ENCODE data around the gene RIC8A.

DNA sequence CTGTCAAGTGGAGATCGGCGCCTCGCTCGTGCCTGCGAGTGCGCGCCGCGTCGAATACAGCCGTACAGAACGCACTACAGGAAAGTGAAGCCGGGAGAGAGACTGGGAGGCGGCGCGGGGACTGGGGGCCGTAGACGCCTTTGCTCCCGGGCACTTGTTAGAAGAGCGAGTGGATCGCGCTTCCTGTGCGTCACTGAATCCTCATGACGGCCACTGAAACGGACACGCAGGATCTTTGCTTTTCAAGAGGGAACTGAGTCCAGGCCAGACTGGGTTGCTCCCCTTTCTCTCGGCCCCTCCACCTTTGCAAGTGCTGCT lies 314 bp downstream of the RIC8A start:
- TF ChIP-seq GABPA (tag; conservative IDR thresholded peaks at IDR 0.05; ENCODE audit: low read depth), result no peak
- TF ChIP-seq, protein P1, sequence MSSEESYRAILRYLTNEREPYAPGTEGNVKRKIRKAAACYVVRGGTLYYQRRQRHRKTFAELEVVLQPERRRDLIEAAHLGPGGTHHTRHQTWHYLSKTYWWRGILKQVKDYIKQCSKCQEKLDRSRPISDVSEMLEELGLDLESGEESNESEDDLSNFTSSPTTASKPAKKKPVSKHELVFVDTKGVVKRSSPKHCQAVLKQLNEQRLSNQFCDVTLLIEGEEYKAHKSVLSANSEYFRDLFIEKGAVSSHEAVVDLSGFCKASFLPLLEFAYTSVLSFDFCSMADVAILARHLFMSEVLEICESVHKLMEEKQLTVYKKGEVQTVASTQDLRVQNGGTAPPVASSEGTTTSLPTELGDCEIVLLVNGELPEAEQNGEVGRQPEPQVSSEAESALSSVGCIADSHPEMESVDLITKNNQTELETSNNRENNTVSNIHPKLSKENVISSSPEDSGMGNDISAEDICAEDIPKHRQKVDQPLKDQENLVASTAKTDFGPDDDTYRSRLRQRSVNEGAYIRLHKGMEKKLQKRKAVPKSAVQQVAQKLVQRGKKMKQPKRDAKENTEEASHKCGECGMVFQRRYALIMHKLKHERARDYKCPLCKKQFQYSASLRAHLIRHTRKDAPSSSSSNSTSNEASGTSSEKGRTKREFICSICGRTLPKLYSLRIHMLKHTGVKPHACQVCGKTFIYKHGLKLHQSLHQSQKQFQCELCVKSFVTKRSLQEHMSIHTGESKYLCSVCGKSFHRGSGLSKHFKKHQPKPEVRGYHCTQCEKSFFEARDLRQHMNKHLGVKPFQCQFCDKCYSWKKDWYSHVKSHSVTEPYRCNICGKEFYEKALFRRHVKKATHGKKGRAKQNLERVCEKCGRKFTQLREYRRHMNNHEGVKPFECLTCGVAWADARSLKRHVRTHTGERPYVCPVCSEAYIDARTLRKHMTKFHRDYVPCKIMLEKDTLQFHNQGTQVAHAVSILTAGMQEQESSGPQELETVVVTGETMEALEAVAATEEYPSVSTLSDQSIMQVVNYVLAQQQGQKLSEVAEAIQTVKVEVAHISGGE (CRISPR knock-in tag; IDR thresholded peaks at IDR 0.05), result no peak
- no peak for TF ChIP-seq CBX1 (IDR thresholded peaks at IDR 0.05; ENCODE audit: low read depth)
- TF ChIP-seq, protein P2, sequence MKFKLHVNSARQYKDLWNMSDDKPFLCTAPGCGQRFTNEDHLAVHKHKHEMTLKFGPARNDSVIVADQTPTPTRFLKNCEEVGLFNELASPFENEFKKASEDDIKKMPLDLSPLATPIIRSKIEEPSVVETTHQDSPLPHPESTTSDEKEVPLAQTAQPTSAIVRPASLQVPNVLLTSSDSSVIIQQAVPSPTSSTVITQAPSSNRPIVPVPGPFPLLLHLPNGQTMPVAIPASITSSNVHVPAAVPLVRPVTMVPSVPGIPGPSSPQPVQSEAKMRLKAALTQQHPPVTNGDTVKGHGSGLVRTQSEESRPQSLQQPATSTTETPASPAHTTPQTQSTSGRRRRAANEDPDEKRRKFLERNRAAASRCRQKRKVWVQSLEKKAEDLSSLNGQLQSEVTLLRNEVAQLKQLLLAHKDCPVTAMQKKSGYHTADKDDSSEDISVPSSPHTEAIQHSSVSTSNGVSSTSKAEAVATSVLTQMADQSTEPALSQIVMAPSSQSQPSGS (CRISPR knock-in tag; IDR thresholded peaks at IDR 0.05), result no peak
- TF ChIP-seq ZNF175 (CRISPR knock-in tag; IDR thresholded peaks at IDR 0.05; ENCODE audit: low read depth), result no peak
- no peak for TF ChIP-seq MEIS2 (IDR thresholded peaks at IDR 0.05; ENCODE audit: partially characterized antibody)
- TF ChIP-seq, protein P3, sequence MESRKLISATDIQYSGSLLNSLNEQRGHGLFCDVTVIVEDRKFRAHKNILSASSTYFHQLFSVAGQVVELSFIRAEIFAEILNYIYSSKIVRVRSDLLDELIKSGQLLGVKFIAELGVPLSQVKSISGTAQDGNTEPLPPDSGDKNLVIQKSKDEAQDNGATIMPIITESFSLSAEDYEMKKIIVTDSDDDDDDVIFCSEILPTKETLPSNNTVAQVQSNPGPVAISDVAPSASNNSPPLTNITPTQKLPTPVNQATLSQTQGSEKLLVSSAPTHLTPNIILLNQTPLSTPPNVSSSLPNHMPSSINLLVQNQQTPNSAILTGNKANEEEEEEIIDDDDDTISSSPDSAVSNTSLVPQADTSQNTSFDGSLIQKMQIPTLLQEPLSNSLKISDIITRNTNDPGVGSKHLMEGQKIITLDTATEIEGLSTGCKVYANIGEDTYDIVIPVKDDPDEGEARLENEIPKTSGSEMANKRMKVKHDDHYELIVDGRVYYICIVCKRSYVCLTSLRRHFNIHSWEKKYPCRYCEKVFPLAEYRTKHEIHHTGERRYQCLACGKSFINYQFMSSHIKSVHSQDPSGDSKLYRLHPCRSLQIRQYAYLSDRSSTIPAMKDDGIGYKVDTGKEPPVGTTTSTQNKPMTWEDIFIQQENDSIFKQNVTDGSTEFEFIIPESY (CRISPR knock-in tag; IDR thresholded peaks at IDR 0.05), result no peak
- no peak for TF ChIP-seq CBX8 (IDR thresholded peaks at IDR 0.05; ENCODE audit: borderline replicate concordance, extremely low read depth, low read depth, low read length, poor library complexity, severe bottlenecking)
- no peak for TF ChIP-seq NFE2L1 (tag; IDR thresholded peaks at IDR 0.05; ENCODE audit: borderline replicate concordance, low read depth)
- TF ChIP-seq ELF1 (tag; IDR thresholded peaks at IDR 0.05), result no peak
- TF ChIP-seq, protein P4, sequence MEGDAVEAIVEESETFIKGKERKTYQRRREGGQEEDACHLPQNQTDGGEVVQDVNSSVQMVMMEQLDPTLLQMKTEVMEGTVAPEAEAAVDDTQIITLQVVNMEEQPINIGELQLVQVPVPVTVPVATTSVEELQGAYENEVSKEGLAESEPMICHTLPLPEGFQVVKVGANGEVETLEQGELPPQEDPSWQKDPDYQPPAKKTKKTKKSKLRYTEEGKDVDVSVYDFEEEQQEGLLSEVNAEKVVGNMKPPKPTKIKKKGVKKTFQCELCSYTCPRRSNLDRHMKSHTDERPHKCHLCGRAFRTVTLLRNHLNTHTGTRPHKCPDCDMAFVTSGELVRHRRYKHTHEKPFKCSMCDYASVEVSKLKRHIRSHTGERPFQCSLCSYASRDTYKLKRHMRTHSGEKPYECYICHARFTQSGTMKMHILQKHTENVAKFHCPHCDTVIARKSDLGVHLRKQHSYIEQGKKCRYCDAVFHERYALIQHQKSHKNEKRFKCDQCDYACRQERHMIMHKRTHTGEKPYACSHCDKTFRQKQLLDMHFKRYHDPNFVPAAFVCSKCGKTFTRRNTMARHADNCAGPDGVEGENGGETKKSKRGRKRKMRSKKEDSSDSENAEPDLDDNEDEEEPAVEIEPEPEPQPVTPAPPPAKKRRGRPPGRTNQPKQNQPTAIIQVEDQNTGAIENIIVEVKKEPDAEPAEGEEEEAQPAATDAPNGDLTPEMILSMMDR (IDR thresholded peaks at IDR 0.05 in 2 of 3, conservative IDR thresholded peaks at IDR 0.05 in 1 of 3; ENCODE audit: insufficient read depth in 2 of 3, low read depth in 1 of 3, low read length in 3 of 3), result no peak
- no peak for TF ChIP-seq TAF1 (IDR thresholded peaks at IDR 0.05; ENCODE audit: control insufficient read depth, extremely low read depth, insufficient read depth, low read length, severe bottlenecking)
- no peak for TF ChIP-seq SRSF7 (optimal IDR thresholded peaks at IDR 0.05; ENCODE audit: low read depth, low read length)
